GM03348 (cell line): Measurements from ENCODE around the gene TAB2.

Source experiments
- DNase-seq: peaks from one replicate; pipeline ENCODE4 v3.0.0; 2012; ENCODE audit warnings: low spot score

The TAB2 gene

GRCh38 chr6:149419696-149420404, 102.3 kb downstream of the TAB2 start:
- no peak for DNase-seq

- no peak for DNase-seq
Observed at GRCh38 chr6:149421132-149421531, 103.6 kb downstream of the TAB2 start.

- DNase-seq = no peak
Observed at GRCh38 chr6:149422581-149422980, 105.1 kb downstream of the TAB2 start.

GRCh38 chr6:149423964-149424440, 106.5 kb downstream of the TAB2 start:
- no peak for DNase-seq

GRCh38 chr6:149425224-149425623, 107.7 kb downstream of the TAB2 start:
- no peak for DNase-seq

- DNase-seq = no peak
Observed at GRCh38 chr6:149425754-149426153, 108.2 kb downstream of the TAB2 start.

GRCh38 chr6:149428606-149429005, 111.1 kb downstream of the TAB2 start:
- no peak for DNase-seq

- no peak for DNase-seq
Observed at GRCh38 chr6:149429427-149430360, 112.2 kb downstream of the TAB2 start.

- peak; percentile 91 for DNase-seq
Observed at GRCh38 chr6:149431905-149432775, 114.6 kb downstream of the TAB2 start.

GRCh38 chr6:149433405-149433804, 115.9 kb downstream of the TAB2 start:
- DNase-seq = no peak

GRCh38 chr6:149433881-149434280, 116.4 kb downstream of the TAB2 start:
- no peak for DNase-seq

GRCh38 chr6:149435919-149436586, 118.5 kb downstream of the TAB2 start:
- DNase-seq = no peak

GRCh38 chr6:149436647-149437046, 119.1 kb downstream of the TAB2 start:
- DNase-seq = no peak

- DNase-seq = no peak
Observed at GRCh38 chr6:149437212-149437611, 119.7 kb downstream of the TAB2 start.

GRCh38 chr6:149438855-149439254, 121.3 kb downstream of the TAB2 start:
- DNase-seq = no peak

- no peak for DNase-seq
Observed at GRCh38 chr6:149439626-149440025, 122.1 kb downstream of the TAB2 start.

GRCh38 chr6:149440735-149441671, 123.5 kb downstream of the TAB2 start:
- DNase-seq = no peak

- DNase-seq = no peak
Observed at GRCh38 chr6:149441740-149442139, 124.2 kb downstream of the TAB2 start.

GRCh38 chr6:149443411-149444181, 126.1 kb downstream of the TAB2 start:
- no peak for DNase-seq
